SW480 (cell line): ENCODE results near the gene FIGNL2.

Source experiments
- DNase-seq: peaks from one replicate; pipeline ENCODE4 v3.0.0-alpha.2; 2016; ENCODE audit warnings: low spot score

FIGNL2 gene

GRCh38 chr12:51773145-51773869 is 75.2 kb downstream of the FIGNL2 start:
- DNase-seq, result peak; percentile 8

- no peak for DNase-seq
Measured at GRCh38 chr12:51771008-51771407, 77.5 kb downstream of the FIGNL2 start.
